NCI-H146 treated with DMSO at 0.1 percent for 48 hours (cell line): ENCODE results near the gene EIF1.
A peak's percentile ranks its signal among the peaks of the same experiment; 100 is the strongest.

Experiments used
- DNase-seq: peaks from one replicate; lab custom pipeline; 2025; ENCODE audit not compliant: unreplicated experiment; lab: John Stamatoyannopoulos, UW

EIF1 gene

DNA sequence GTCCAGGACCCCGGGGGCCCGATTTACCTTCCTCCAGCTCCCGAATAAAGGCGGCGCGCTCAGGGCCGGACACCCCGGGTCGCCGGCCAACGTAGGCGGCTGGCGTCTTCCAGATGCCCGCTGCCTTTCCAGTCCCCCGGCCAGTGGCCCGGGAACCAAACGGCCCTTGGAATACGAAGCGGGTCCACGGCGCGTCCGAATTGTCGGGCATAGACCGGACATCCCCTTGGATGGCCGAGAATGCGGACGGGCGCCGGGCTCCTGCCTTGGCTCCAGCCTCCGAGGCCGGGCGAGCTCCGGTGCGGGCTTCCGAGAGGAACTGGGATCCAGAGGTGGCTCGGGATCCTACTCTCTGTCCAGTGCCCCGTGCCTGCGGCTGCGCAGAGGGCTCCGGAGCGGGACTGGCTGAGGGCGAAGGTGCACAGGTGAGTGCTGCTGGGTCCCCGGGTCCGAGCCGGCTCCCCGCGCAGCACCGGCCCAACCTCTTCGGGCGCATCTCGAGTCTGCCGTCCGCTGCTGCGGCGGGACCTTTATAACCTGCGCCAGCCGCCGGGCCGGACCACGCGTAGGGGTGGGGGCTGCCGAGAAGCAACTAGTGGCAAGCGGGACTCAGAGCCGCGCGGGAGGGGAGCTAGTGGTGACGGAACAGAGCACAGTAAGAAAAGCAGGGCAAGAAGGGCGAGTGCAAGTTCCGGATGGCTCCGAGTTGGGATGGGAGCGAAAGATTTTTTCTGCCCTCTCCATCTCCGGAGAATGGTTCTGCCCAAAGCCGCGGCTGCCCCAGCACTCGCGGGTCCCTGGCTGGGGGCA is 45.7 kb downstream of the EIF1 start, which contains the start of gene HAP1:
HAP1 (minus strand) TSS at position 505 of the 810 bp plus-strand sequence; CDS start at position 496, 9 bp downstream.
- DNase-seq = peak; percentile 18

- DNase-seq = no peak
These were observed 46.2 kb downstream of the EIF1 start for GRCh38 chr17:41734949-41735313.

DNA sequence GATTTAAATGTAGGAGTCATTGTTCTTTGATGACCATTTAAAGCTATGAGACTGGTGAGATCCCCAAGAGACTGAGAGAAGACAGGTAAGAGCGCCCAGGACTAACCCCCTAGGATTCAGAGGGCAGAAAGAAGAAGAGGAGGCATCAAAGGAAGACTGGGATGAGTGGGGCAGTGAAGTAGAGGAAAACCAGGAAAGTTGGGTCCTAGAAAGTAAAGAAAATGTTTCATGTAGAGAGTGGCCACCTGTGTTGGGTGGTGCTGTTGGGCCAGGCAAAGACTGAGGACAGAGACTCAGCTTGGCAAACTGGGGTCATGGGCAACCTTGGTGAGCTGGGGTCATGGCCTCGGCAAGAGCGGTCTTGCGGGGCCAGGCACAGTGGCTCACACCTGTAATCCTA is 47.1 kb downstream of the EIF1 start:
- DNase-seq = no peak

- no peak for DNase-seq
These were observed 48.4 kb downstream of the EIF1 start for GRCh38 chr17:41736983-41737679.

DNA sequence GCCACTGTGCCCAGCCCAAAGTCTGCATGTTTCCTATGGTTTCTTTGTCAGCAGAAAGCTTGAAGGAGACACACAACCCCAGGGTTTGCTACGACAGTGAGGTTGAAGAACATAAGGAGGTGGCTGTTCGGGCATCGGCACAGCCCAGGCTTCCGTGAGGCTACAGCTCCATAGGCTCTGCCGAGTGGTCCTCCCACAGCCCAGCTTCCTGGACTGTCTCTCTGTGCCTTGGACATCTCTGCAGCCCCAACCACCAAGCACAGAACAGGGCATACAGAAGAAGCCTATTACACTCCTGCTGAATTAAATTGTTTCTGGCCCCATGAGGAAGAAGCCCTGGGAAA is 49.0 kb downstream of the EIF1 start:
- DNase-seq = no peak

- peak; percentile 54 for DNase-seq
These were observed 49.6 kb downstream of the EIF1 start for GRCh38 chr17:41738077-41738800.

DNA sequence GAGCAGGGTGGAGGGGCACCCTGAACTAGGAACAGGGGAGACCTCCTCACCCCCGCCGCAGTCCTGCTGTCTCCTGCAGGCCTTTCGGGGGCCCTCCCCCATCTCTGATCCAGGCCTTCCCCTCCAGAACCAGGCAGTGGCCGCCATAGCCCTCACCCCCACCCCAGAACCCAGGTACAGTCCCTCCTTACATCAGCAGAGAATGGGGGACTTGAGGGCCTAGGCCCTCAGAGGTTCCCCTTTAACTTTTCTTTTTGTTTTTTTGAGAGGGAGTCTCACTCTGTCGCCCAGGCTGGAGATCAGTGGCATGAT is 50.1 kb downstream of the EIF1 start:
- no peak for DNase-seq

DNA sequence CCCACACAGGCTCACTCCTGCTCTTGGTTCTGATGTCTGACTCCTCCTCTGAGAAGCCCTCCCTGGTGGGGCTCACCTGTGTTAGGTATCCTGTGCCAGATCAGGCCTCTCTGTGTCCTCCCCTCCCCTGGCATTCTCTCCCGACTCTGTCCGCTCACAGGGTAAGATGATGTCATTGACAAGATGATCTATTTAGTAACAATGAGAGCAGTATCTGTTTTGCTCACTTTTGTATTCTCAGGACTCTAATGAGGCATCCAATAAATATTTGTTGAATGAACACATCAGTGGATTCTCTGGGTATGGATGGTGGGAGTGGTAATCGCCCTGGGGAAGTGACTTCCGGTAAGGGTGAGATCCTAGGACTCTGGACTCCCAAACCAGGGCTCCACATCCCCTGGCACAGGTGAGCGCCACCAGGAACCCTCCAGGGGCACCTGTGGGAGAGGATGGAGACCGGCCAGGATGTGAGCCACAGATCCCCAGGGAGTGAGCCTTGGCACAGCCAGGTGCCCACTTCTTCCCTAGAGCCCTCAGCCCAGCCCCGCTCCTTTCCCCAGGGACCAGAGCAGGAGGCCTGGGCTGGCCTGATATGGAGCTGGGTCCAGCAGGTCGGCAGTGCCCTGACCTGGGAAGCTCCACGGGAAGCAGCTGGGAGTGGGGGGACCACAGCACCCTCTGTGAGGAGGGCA is 51.1 kb downstream of the EIF1 start:
- DNase-seq = no peak

DNA sequence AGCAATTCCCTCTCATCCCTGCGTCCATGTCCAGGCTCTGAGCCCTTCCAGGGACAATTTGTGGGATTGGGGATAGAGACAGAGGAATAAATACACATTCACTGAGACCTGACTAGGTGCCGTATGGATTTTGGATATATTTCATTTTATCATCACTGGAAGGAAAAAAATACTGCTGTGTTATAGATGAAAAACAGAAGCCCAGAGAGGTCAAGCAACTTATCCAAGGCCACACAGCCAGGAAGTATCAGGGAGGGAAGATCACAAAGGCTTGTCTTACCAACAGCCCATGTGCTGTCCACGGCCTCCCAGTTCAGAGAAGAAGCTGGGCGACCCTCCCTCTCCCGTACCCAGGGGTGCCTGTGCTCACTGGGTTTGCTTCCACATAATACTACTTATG is 51.8 kb downstream of the EIF1 start:
- DNase-seq = no peak

DNA sequence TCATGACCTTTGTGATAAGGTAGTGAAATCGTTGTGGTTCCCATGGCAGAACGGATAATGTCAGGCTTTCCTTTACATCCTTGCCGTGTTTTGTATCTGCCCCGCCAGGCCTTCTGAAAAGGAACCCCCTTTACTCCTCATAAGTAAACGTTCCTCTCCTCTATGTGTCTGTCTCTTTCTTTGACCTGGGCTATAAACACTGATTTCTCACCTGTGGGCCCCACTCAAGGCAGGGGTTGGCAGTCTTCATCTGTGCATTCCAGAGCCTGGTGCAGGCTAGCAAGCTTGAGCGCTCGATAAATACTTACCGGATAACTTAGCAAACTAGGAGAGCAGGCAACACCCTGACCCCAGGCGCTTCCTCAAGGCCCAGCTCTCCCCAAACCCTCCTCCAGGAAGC is 53.0 kb downstream of the EIF1 start:
- DNase-seq = no peak
